Activated T-cell treated with anti-CD3 and anti-CD28 coated beads, Interleukin-2, amount 50 U/mL, for 24 hours (primary cell): ENCODE results near the gene PSMD7.
"Not testable (repeated sequence)": the region's sequence is repeated elsewhere in the genome, so short reads cannot be mapped to it uniquely, and the experiment has no call there.

ENCODE experiments used
- DNase-seq: peaks from one replicate; pipeline ENCODE4 v3.0.0-alpha.2; 2020
- H3K27ac Mint-ChIP-seq: 2 replicates; pipeline ENCODE4 v1.8.0; 2020; ENCODE audit warnings: mild to moderate bottlenecking, mixed read lengths
- H3K27me3 Mint-ChIP-seq: 2 replicates; pipeline ENCODE4 v1.8.0; 2020; ENCODE audit warnings: mixed read lengths
- H3K36me3 Mint-ChIP-seq: 2 replicates; pipeline ENCODE4 v1.8.0; 2020; ENCODE audit warnings: low read depth, mixed read lengths
- H3K4me1 Mint-ChIP-seq: 2 replicates; pipeline ENCODE4 v1.8.0; 2020; ENCODE audit warnings: low read depth, mixed read lengths
- H3K4me3 Mint-ChIP-seq: 2 replicates; pipeline ENCODE4 v1.8.0; 2020; ENCODE audit warnings: mild to moderate bottlenecking, moderate library complexity, mixed read lengths
- H3K9me3 Mint-ChIP-seq: 2 replicates; pipeline ENCODE4 v1.8.0; 2020; ENCODE audit warnings: mixed read lengths

Gene PSMD7

DNA sequence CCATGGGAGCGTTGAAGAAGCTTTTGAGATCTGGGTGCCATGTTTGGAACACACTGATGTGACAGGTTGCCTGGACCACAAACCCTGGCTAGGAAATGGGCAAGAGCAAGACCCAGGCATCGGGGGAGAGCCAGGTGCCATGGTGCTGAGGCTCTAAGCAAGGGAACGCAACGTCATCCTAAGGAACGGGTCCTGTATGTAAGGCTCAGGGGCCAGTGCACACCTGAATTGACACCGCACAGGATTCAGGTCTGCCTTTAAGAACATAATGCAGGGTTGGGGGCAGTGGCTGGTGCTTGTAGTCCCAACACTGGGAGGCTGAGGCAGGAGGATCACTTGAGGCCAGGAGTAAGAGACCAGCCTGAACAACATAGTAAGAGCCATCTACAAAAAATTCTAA, 10.8 kb downstream of the PSMD7 start:
- Mint-ChIP-seq H3K9me3 (no peaks in the 10 kb centered on the region), H3K4me1 (peaks cover 6% of the 10 kb centered on the region), H3K27ac (peak overlapping the region; percentile 50), H3K4me3 (no peak overlapping the region), H3K27me3 (no peaks in the 10 kb centered on the region), H3K36me3 (peaks cover 74% of the 10 kb centered on the region)
- no peak for DNase-seq

GRCh38 chr16:74309789-74310781, 13.5 kb downstream of the PSMD7 start:
- no peak overlapping the region for H3K4me3 Mint-ChIP-seq
- no peak for DNase-seq
- no peaks in the 10 kb centered on the region for H3K27me3 Mint-ChIP-seq
- no peaks in the 10 kb centered on the region for H3K9me3 Mint-ChIP-seq
- H3K36me3 Mint-ChIP-seq: peaks cover 54% of the 10 kb centered on the region
- H3K4me1 Mint-ChIP-seq: peaks cover 6% of the 10 kb centered on the region
- H3K27ac Mint-ChIP-seq: no peak overlapping the region

DNA sequence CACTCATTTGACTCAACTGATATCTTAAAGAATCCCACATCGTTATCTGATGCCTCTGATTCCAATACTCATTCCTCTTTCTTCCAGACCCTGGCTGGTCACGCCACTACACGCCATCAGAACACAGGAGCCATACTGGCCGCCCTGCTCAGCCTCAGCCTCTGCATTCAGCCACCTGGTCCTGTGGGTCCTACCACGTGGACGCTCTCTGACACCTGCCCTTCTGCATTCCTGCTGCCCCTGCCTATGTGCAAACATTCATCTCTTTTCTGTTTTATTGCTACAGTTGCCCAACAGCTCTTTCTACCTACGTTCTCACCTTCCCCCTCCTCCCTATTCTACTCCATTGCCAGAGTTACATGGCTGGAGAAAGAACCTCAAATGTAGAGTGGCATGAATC, 18.4 kb downstream of the PSMD7 start:
- H3K4me1 Mint-ChIP-seq: no peaks in the 10 kb centered on the region
- H3K4me3 Mint-ChIP-seq: no peak overlapping the region
- peaks cover 16% of the 10 kb centered on the region for H3K36me3 Mint-ChIP-seq
- DNase-seq: no peak
- no peaks in the 10 kb centered on the region for H3K27me3 Mint-ChIP-seq
- no peaks in the 10 kb centered on the region for H3K9me3 Mint-ChIP-seq
- H3K27ac Mint-ChIP-seq: no peak overlapping the region

- H3K9me3 Mint-ChIP-seq: no peaks in the 10 kb centered on the region
- H3K27me3 Mint-ChIP-seq: no peaks in the 10 kb centered on the region
- no peak overlapping the region for H3K27ac Mint-ChIP-seq
- H3K4me3 Mint-ChIP-seq: no peak overlapping the region
- no peak for DNase-seq
- peaks cover 29% of the 10 kb centered on the region for H3K36me3 Mint-ChIP-seq
- peaks cover 2% of the 10 kb centered on the region for H3K4me1 Mint-ChIP-seq
These were observed 24.1 kb downstream of the PSMD7 start for GRCh38 chr16:74320707-74321106.

- Mint-ChIP-seq H3K4me3 (no peak overlapping the region), H3K9me3 (no peaks in the 10 kb centered on the region), H3K4me1 (peaks cover 2% of the 10 kb centered on the region), H3K36me3 (peaks cover 36% of the 10 kb centered on the region), H3K27ac (no peak overlapping the region), H3K27me3 (no peaks in the 10 kb centered on the region)
- no peak for DNase-seq
These were observed 24.7 kb downstream of the PSMD7 start for GRCh38 chr16:74321356-74321755.

- H3K4me3 Mint-ChIP-seq: no peak overlapping the region
- no peaks in the 10 kb centered on the region for H3K27me3 Mint-ChIP-seq
- H3K4me1 Mint-ChIP-seq: peaks cover 2% of the 10 kb centered on the region
- no peaks in the 10 kb centered on the region for H3K9me3 Mint-ChIP-seq
- H3K27ac Mint-ChIP-seq: peak overlapping the region; percentile 40
- peaks cover 44% of the 10 kb centered on the region for H3K36me3 Mint-ChIP-seq
- no peak for DNase-seq
These were observed 25.7 kb downstream of the PSMD7 start for GRCh38 chr16:74322301-74322710.

- H3K27me3 Mint-ChIP-seq, H3K4me1 Mint-ChIP-seq, H3K9me3 Mint-ChIP-seq, H3K4me3 Mint-ChIP-seq, DNase-seq, H3K27ac Mint-ChIP-seq: not testable (repeated sequence)
- H3K36me3 Mint-ChIP-seq: peaks cover 59% of the 10 kb centered on the region
These were observed 28.2 kb downstream of the PSMD7 start for GRCh38 chr16:74324777-74325176.

GRCh38 chr16:74325641-74326040, 29.0 kb downstream of the PSMD7 start:
- no peaks in the 10 kb centered on the region for H3K9me3 Mint-ChIP-seq
- H3K36me3 Mint-ChIP-seq: peaks cover 62% of the 10 kb centered on the region
- peaks cover 2% of the 10 kb centered on the region for H3K4me1 Mint-ChIP-seq
- peak overlapping the region; percentile 6 for H3K27ac Mint-ChIP-seq
- no peaks in the 10 kb centered on the region for H3K27me3 Mint-ChIP-seq
- no peak for DNase-seq
- H3K4me3 Mint-ChIP-seq: no peak overlapping the region

- peaks cover 73% of the 10 kb centered on the region for H3K36me3 Mint-ChIP-seq
These were observed 31.7 kb downstream of the PSMD7 start for GRCh38 chr16:74328346-74328745.

DNA sequence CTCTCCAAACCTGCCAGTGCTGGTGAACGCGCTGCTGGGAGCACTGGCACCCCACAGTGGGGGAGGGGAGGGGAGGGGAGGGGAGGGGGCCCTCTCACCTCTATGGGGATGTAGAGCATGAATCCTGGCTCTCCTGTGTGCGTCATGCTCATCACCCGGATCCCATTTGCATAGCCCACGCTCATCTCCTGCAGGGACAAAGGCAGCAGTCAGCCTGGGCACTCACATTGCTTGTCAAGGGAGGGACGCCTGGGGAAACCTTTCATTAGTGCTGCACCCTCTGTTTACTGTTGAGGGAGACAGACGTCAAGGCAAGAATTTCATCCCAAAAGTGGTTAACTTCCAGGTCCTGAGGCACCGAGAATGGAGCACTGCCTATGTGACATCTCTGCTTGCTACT, 35.9 kb downstream of the PSMD7 start:
- H3K4me3 Mint-ChIP-seq, H3K4me1 Mint-ChIP-seq, DNase-seq, H3K27me3 Mint-ChIP-seq, H3K9me3 Mint-ChIP-seq, H3K27ac Mint-ChIP-seq: not testable (repeated sequence)
- H3K36me3 Mint-ChIP-seq: peaks cover 65% of the 10 kb centered on the region

More at GRCh38 chr16:74328346-74328745, 31.7 kb downstream of the PSMD7 start:
- not testable (repeated sequence) for H3K27me3 Mint-ChIP-seq, H3K9me3 Mint-ChIP-seq, H3K4me3 Mint-ChIP-seq, H3K4me1 Mint-ChIP-seq, DNase-seq, H3K27ac Mint-ChIP-seq

DNA sequence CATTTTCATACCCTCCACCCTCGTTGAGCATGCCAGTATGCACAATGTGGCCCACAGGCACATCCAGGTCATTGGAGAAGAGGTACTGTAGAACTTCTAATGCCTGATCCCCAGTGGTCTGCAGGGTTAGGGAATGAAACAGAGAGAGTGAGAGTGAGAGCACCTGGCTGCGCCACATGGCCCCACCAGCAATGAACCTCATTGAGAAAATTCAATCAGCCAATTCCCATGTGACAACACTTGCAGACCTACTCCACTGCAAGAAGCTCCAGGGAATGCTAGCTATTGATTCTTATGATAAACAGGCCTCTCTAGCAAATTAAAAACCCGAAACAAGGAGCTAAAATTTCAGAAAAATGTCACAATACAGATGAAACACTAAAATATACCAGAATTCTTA, 40.9 kb downstream of the PSMD7 start:
- not testable (repeated sequence) for H3K4me1 Mint-ChIP-seq, H3K27ac Mint-ChIP-seq
- H3K36me3 Mint-ChIP-seq: peaks cover 67% of the 10 kb centered on the region

DNA sequence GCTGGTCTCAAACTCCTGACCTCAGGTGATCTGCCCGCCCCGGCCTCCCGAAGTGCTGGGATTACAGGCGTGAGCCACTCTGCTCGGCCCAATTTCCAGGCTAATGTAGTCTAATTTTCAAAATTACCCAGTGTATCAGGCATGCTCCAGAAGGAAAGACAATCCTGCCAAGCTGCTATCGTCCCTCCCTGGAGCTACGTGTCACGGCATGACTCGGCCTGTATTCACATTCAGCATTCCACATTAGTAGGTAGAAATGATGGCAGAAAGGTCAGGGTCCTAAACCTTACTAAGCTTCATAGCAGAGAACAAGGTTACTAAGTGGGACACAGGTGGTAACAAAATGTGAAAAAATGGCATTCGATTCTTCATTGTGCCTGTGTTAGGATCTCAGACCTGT, 42.6 kb downstream of the PSMD7 start:
- H3K27ac Mint-ChIP-seq, H3K27me3 Mint-ChIP-seq, H3K4me3 Mint-ChIP-seq, H3K9me3 Mint-ChIP-seq, DNase-seq, H3K4me1 Mint-ChIP-seq: not testable (repeated sequence)
- peaks cover 71% of the 10 kb centered on the region for H3K36me3 Mint-ChIP-seq

More for the DNA sequence above, 40.9 kb downstream of the PSMD7 start:
- not testable (repeated sequence) for H3K4me3 Mint-ChIP-seq, H3K9me3 Mint-ChIP-seq, DNase-seq, H3K27me3 Mint-ChIP-seq

DNA sequence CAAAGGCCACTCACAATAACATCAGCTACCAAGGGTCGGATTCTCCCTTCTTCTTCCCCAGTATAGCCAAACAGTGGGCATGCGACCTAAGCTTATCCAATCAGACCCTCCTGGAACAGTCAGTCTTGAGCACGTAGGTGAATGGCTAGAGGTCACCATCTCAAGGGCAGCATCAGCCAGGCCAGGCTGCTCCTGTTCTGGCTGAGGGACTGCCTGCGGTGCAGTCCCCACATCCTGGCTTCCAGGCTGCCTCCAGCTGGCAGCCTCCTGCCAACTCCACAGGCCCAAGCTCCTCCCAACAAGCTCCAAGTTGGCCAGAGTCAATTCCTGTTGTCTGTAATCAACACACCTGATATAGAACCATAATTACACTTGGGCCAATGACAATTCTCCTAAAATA, 56.4 kb downstream of the PSMD7 start:
- not testable (repeated sequence) for H3K27ac Mint-ChIP-seq, H3K4me3 Mint-ChIP-seq, DNase-seq

More for the DNA sequence above, 56.4 kb downstream of the PSMD7 start:
- not testable (repeated sequence) for H3K9me3 Mint-ChIP-seq, H3K27me3 Mint-ChIP-seq, H3K4me1 Mint-ChIP-seq
- H3K36me3 Mint-ChIP-seq: peaks cover 82% of the 10 kb centered on the region
